BJ (cell line): ENCODE measurements around the gene CIB1. TPM values are rescaled to one million over a fixed set of nuclear protein-coding genes. Genes with fewer than 3 reads are reported as not detected.
"Not testable (repeated sequence)": the region's sequence is repeated elsewhere in the genome, so short reads cannot be mapped to it uniquely, and the experiment has no call there.

Experiments
- CTCF ChIA-PET: fragments of 350-600 bp; formaldehyde crosslinking; extraction: SDS; loops from one replicate; lab custom pipeline; 2021; ENCODE audit warnings: antibody characterized with exemption, inconsistent platforms; lab: Yijun Ruan, JAX
- POLR2A ChIA-PET: fragments of 300-600 bp; sonication (Branson Sonifier 250); formaldehyde crosslinking; extraction: SDS; loops from one replicate; lab custom pipeline; 2021; ENCODE audit warnings: antibody characterized with exemption; lab: Charles Lee
- DNase-seq: peaks from one replicate; pipeline ENCODE4 v3.0.0-alpha.2; 2011; ENCODE audit warnings: low read depth
- H3K27me3 ChIP-seq: 2 replicates; pipeline ENCODE4 v1.6.0; 2011; ENCODE audit warnings: low read length; ENCODE audit not compliant: control insufficient read depth, insufficient read depth
- H3K36me3 ChIP-seq: 2 replicates; pipeline ENCODE4 v1.5.1; 2011; ENCODE audit warnings: low read length; ENCODE audit not compliant: control insufficient read depth, insufficient read depth
- H3K4me3 ChIP-seq: 2 replicates; pipeline ENCODE4 v1.5.1; 2011; ENCODE audit warnings: low read depth, mild to moderate bottlenecking, control low read depth, low read length
- polyA plus RNA-seq: library from polyadenylated mRNA; depleted of rRNA; stranded (reverse); fragments of >200 nt; gene quantifications from 2 replicates; pipeline ENCODE4 v1.2.3, GENCODE V29; 2011
- TF ChIP-seq, protein P1 (sequence below): IDR thresholded peaks from 2 replicates; pipeline ENCODE4 v1.5.1; 2011; ENCODE audit warnings: low read depth, mild to moderate bottlenecking, control low read depth, inconsistent platforms, low read length, moderate library complexity; ENCODE audit not compliant: insufficient read depth

The CIB1 gene
- polyA plus RNA-seq, 1 experiment: 102 TPM

DNA sequence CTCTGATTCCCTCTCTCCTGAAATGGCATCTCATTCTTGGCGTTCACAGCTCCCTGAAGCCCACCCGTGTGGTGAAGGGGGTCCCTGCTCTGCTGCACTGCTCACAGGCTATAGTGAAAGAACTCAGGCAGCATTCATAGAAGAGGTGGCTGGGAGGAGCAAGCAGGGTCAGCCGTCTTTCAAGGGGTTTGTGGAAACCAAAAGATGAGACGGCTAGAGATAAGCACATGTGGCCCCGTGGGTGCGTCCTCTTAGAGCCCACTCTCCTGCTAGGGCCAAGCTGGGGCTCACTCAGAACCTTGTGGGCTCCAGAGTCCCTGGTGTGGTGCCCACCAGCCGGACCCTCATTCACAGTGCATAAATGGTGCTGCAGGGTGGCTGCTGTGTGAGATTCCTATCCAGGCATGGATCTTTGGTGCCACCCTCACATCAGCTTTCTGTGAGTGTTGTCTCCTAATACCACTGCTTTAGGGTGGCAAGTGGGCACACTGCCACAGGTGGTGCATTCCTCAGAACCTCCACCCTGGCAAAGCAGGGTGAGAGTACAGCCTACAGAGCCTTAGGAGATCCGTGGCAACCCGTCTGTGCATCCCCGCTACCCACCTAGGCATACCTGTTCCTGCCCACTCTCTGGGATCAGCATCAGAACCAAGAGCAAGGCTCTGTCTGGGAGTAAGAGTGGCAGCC, 43.8 kb downstream of the CIB1 start:
- H3K36me3 ChIP-seq: no peaks in the 10 kb centered on the region
- no peaks in the 10 kb centered on the region for H3K27me3 ChIP-seq
- H3K4me3 ChIP-seq: no peak overlapping the region
- ChIA-PET CTCF (interaction anchor here (0.6 to 1.8 kb wide), 3 partner anchors 11 to 126 kb away, joined by 3 to 6 read pairs (median 4); partner anchors contain the start of gene SEMA4B), POLR2A (no interaction called here)
- DNase-seq: no peak
- TF ChIP-seq, protein P1, sequence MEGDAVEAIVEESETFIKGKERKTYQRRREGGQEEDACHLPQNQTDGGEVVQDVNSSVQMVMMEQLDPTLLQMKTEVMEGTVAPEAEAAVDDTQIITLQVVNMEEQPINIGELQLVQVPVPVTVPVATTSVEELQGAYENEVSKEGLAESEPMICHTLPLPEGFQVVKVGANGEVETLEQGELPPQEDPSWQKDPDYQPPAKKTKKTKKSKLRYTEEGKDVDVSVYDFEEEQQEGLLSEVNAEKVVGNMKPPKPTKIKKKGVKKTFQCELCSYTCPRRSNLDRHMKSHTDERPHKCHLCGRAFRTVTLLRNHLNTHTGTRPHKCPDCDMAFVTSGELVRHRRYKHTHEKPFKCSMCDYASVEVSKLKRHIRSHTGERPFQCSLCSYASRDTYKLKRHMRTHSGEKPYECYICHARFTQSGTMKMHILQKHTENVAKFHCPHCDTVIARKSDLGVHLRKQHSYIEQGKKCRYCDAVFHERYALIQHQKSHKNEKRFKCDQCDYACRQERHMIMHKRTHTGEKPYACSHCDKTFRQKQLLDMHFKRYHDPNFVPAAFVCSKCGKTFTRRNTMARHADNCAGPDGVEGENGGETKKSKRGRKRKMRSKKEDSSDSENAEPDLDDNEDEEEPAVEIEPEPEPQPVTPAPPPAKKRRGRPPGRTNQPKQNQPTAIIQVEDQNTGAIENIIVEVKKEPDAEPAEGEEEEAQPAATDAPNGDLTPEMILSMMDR: no peak

DNA sequence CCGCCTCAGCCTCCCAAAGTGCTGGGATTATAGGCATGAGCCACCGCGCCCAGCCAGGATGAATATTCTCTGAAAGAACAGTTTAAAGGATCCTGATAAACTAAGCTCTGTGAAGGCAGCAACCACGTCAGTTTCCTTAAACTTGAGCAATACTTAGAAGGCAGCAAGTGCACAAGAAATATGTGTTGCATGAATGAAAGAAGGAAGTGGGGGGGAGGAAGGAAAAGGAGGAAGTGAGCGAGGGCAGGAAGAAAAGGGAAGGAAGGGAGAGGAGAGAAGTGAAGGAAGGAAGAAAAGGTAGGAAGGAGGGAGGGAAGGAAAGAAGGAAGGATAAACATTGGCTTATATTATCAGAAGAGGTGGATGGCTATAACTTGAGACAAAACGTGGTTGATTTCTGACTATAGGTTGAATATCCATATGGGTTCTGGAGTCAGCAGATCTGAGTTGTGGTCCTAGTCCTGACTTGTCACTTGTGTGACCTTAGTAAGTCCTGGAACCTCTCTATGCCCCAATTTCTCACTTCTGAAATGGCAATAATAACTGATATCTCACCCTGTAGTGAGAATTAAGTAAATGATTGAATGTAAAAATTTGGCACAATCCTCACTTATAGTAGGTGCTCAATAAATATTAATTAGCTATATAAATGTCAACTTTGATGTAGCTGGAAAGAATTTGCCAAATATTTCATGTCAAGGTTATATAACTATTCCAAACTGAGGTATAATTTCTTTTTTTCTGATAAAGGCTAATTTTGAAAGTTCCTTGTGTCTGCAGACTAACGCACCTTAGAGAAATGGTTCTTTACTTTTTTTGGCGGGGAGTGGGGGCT, 44.6 kb downstream of the CIB1 start:
- no peak overlapping the region for H3K4me3 ChIP-seq
- ChIA-PET CTCF (interaction anchor here (0.6 to 1.8 kb wide), 3 partner anchors 12 to 126 kb away, joined by 3 to 6 read pairs (median 4); partner anchors contain the start of gene SEMA4B), POLR2A (no interaction called here)
- DNase-seq: no peak
- no peaks in the 10 kb centered on the region for H3K27me3 ChIP-seq
- TF ChIP-seq, protein P1: no peak
- H3K36me3 ChIP-seq: no peaks in the 10 kb centered on the region

DNA sequence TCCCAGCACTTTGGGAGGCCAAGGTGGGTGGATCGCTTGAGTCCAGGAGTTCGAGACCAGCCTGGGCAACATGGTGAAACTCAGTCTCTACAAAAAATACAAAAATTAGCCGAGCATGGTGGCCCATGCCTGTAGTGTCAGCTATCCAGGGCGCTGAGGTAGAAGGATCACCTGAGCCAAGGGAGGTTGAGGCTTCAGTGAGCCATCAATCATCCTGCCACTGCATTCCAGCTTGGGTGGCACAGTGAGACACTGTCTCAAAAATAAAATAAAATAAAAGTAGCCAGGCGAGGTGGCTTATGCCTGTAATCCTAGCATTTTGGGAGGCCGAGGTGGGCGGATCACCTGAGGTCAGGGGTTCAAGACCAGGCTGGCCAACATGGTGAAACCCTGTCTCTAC, 45.7 kb downstream of the CIB1 start:
- CTCF ChIA-PET, H3K27me3 ChIP-seq: not testable (repeated sequence)

DNA sequence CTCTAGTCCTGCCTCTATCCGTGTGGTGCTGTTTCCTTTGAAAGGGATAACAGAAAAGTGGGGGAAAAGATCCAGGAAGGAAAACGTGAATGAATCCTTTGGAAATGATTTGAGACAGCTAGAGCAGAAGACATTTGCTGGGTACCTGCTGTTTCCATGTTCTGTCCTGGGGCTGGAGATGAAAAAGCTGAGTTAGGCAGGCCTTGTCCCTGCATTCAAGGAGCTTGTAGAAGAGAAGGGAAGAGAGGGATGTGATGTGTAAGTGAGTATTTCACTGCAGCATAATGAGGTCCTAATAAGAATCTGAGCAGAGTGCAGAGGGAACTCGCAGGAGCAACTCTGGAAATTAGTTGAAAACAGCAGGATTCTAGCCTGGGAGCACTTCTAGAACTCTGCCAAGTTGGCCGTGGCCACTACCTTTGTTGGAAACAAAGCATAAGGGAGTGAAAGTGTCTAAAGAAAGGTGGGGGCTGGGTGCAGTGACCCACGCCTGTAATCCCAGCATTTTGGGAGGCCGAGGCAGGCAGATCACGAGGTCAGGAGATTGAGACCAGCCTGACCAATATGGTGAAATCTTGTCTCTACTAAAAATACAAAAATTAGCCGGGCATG, 46.4 kb downstream of the CIB1 start:
- Histone ChIP-seq H3K27me3 (no peaks in the 10 kb centered on the region), H3K4me3 (no peak overlapping the region), H3K36me3 (no peaks in the 10 kb centered on the region)
- no peak for DNase-seq
- ChIA-PET CTCF (no interaction called here), POLR2A (no interaction called here)
- TF ChIP-seq, protein P1: no peak

More for the DNA sequence above, 45.7 kb downstream of the CIB1 start:
- POLR2A ChIA-PET, DNase-seq, H3K4me3 ChIP-seq, H3K36me3 ChIP-seq: not testable (repeated sequence)

DNA sequence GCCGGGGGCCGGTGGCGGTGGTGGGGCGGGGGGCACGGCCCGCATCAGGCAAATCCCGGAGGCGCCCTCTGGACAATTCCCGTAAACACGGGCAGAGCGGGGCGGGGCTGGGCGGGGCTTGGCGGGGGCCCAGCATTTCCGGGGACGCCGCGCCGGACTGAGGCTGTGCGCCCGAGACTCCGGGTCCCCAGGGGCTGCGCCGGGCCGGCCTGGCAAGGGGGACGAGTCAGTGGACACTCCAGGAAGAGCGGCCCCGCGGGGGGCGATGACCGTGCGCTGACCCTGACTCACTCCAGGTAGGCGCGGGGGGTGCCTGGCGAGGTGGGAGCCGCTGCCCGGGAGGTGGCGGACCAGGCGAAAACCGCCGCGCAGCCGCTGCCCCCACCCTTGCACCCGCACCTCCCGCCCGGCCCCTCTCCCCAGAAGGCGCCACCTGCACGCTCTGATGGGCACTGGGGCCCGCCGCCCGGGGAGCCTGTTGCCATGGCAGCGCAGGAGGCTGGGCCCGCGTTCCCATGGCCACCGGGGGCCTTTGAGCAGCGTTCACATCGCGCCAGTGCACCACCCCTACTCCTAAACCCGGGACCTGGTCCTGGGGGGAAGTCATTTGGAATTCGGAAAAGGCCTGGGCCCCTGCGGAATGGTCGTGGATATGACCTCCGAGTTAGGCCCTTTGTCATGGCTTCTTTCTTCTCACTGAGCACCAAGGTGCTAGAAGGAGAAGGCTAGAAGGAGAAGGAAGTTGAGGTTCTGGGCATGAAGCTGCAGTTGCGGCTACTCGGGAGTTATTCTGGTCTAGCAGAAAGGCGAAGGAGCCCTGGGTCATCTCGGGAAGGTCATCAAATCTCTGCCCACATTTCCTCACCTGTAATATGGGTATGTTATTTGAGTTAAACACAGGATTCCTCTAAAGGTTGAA, 48.7 kb downstream of the CIB1 start:
- POLR2A ChIA-PET: no interaction called here
- DNase-seq: no peak
- peak overlapping the region; percentile 77 for H3K4me3 ChIP-seq
- TF ChIP-seq, protein P1: no peak
- H3K36me3 ChIP-seq: no peaks in the 10 kb centered on the region
- H3K27me3 ChIP-seq: no peaks in the 10 kb centered on the region
- CTCF ChIA-PET: interaction anchor here (0.8 to 1.3 kb wide), 2 partner anchors 25 to 303 kb away, joined by 3 read pairs; no protein-coding TSS in a partner anchor
